ENCODE results near the gene PSMB3. TPM values are rescaled to one million over a fixed set of nuclear protein-coding genes. Genes with fewer than 3 reads are reported as not detected.

The PSMB3 gene
- polyA plus RNA-seq, 1 donor (not counting 4 experiments of a cell fraction or from before 2014, with no cell fraction given): 294 TPM

DNA sequence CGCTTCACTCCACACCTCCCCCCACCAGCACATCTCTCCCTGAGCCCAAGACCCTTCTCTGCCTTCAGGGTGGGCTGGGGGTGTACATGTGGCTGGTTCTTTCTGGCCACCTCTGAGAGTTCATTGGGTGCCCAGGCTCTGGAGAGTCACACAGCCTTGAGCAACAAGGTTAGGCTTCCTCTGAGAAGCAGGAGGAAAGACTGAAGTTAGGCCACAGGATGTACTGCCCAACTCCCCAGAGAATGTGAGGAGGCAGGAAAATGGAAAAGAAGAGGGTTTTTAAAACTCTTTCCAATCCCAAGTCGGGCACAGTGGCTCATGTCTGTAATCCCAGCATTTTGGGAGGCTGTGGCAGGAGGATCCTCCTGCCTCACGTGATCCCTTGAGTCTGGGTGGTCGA is 11.7 kb upstream of the PSMB3 start:
- Histone ChIP-seq H3K9ac (ENCODE audit: control insufficient read depth, extremely low read depth, insufficient read depth, low read length) (no peak overlapping the region), H3K4me3 (ENCODE audit: control insufficient read depth in 2 of 3, extremely low read depth in 1 of 3, insufficient read depth in 2 of 3, low read depth in 1 of 3, low read length in 3 of 3) (no peak overlapping the region), H3K4me2 (ENCODE audit: control insufficient read depth, extremely low read depth, insufficient read depth, low read depth, low read length) (no peak overlapping the region), H3K27me3 (ENCODE audit: control insufficient read depth, extremely low read depth, insufficient read depth, low read length) (no peaks in the 10 kb centered on the region), H3K79me2 (ENCODE audit: control insufficient read depth, insufficient read depth, low read length) (peaks cover 46% of the 10 kb centered on the region), H3K9me1 (ENCODE audit: control insufficient read depth, extremely low read depth, insufficient read depth, low read length) (peaks cover under 1% of the 10 kb centered on the region), H2AFZ (ENCODE audit: control insufficient read depth, low read length) (no peak overlapping the region), H4K20me1 (ENCODE audit: control insufficient read depth, extremely low read depth, insufficient read depth, low read length) (peaks cover 4% of the 10 kb centered on the region), H3K4me1 (ENCODE audit: control insufficient read depth, extremely low read depth, insufficient read depth, low read length) (peaks cover 13% of the 10 kb centered on the region), H3K36me3 (ENCODE audit: control insufficient read depth in 2 of 2, extremely low read depth in 1 of 2, insufficient read depth in 2 of 2, low read length in 2 of 2) (peaks cover 8 to 15% of the 10 kb centered on the region in 2 experiments), H3K27ac (ENCODE audit: control insufficient read depth, insufficient read depth, low read length) (no peak overlapping the region), H3K9me3 (ENCODE audit: control insufficient read depth, low read depth, low read length) (no peaks in the 10 kb centered on the region)
- dilution Hi-C loops (cut with MboI; ENCODE audit: extremely low pct_ligation_motif_present, low sequenced_read_pairs): no loop called here
- TF ChIP-seq EZH2 (IDR thresholded peaks at IDR 0.05; ENCODE audit: low read length) (no peak), CTCF (optimal IDR thresholded peaks at IDR 0.05 in 1 of 3, IDR thresholded peaks at IDR 0.05 in 1 of 3, conservative IDR thresholded peaks at IDR 0.05 in 1 of 3; ENCODE audit: extremely low read depth in 1 of 3, insufficient read depth in 2 of 3, low read length in 3 of 3) (no peak)
- no peak for DNase-seq (ENCODE audit: low read depth, low spot score)
- FAIRE-seq: no peak

DNA sequence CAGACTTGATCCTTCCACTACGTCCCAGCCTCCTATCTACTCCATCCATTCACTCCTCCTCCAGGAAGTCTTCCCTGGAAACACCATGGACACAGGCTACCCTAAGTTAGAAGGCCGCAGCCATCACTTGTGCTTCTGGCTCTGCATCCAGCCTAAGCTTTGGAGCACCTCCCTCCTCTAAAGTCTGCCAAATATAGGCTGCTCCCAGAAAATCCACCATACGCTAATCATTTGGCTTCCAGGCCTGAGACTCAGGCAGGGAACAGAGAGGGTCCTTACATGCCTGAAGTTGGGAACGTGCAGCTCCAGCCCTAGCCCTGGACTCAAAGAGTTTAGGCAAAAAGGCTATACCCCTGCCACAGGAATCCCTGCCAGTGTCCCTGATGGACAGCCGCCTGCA is 11.1 kb upstream of the PSMB3 start:
- dilution Hi-C loops (cut with MboI; ENCODE audit: extremely low pct_ligation_motif_present, low sequenced_read_pairs): no loop called here

More for the DNA sequence above, 11.1 kb upstream of the PSMB3 start:
- Histone ChIP-seq H3K27me3 (ENCODE audit: control insufficient read depth, extremely low read depth, insufficient read depth, low read length) (no peaks in the 10 kb centered on the region), H3K4me1 (ENCODE audit: control insufficient read depth, extremely low read depth, insufficient read depth, low read length) (peaks cover 15% of the 10 kb centered on the region), H3K27ac (ENCODE audit: control insufficient read depth, insufficient read depth, low read length) (no peak overlapping the region), H3K36me3 (ENCODE audit: control insufficient read depth in 2 of 2, extremely low read depth in 1 of 2, insufficient read depth in 2 of 2, low read length in 2 of 2) (peaks cover 7 to 15% of the 10 kb centered on the region in 2 experiments), H4K20me1 (ENCODE audit: control insufficient read depth, extremely low read depth, insufficient read depth, low read length) (peaks cover 4% of the 10 kb centered on the region), H3K9me1 (ENCODE audit: control insufficient read depth, extremely low read depth, insufficient read depth, low read length) (peaks cover 6% of the 10 kb centered on the region), H3K4me3 (ENCODE audit: control insufficient read depth in 2 of 3, extremely low read depth in 1 of 3, insufficient read depth in 2 of 3, low read depth in 1 of 3, low read length in 3 of 3) (no peak overlapping the region), H3K4me2 (ENCODE audit: control insufficient read depth, extremely low read depth, insufficient read depth, low read depth, low read length) (no peak overlapping the region), H3K79me2 (ENCODE audit: control insufficient read depth, insufficient read depth, low read length) (peaks cover 52% of the 10 kb centered on the region), H3K9me3 (ENCODE audit: control insufficient read depth, low read depth, low read length) (no peaks in the 10 kb centered on the region), H2AFZ (ENCODE audit: control insufficient read depth, low read length) (no peak overlapping the region), H3K9ac (ENCODE audit: control insufficient read depth, extremely low read depth, insufficient read depth, low read length) (no peak overlapping the region)
- FAIRE-seq: no peak
- no peak for TF ChIP-seq CTCF (optimal IDR thresholded peaks at IDR 0.05 in 1 of 3, IDR thresholded peaks at IDR 0.05 in 1 of 3, conservative IDR thresholded peaks at IDR 0.05 in 1 of 3; ENCODE audit: extremely low read depth in 1 of 3, insufficient read depth in 2 of 3, low read length in 3 of 3)
- no peak for TF ChIP-seq EZH2 (IDR thresholded peaks at IDR 0.05; ENCODE audit: low read length)
- DNase-seq (ENCODE audit: low read depth, low spot score): no peak

Measured in keratinocyte (primary cell).